Liver (tissue), 2 donors: ENCODE results near the gene ERBB2.

Experiments
- FOXA2 ChIP-seq: IDR thresholded peaks from 2 replicates; pipeline ENCODE4 v1.6.1; 2016; ENCODE audit warnings: antibody characterized with exemption
- TF ChIP-seq, protein P1 (sequence below): fragments of 150-350 bp; IDR thresholded peaks from 2 replicates; pipeline ENCODE4 v1.5.1; 2017; ENCODE audit warnings: improper control_type of control experiment, low read depth, low read length; ENCODE audit not compliant: missing input control
- TF ChIP-seq, protein P2 (sequence below): IDR thresholded peaks from 2 replicates; pipeline ENCODE4 v1.6.1; 2016; ENCODE audit warnings: antibody characterized with exemption, mild to moderate bottlenecking
- donor health status: healthy.

DNA sequence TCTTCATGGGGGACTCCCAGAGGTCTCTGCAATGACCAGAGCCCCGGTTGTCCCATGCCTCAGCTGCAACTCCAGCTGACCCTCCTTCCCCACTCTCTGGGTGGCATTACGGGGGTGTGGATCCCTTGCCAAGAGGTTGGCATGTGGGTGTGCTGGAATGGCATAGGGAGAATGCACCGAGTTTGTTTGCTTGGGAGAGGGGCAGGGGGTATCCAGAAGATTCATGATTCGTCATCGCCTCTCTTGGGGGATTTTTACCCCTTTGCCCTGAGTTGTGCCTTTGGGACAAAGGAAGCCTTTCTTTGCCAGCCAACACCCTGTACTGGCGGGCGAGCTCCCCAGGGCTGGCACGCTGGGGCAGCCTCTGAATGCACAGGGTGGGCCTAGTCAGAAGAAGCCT lies 6.5 kb downstream of the ERBB2 start:
- TF ChIP-seq, protein P1, sequence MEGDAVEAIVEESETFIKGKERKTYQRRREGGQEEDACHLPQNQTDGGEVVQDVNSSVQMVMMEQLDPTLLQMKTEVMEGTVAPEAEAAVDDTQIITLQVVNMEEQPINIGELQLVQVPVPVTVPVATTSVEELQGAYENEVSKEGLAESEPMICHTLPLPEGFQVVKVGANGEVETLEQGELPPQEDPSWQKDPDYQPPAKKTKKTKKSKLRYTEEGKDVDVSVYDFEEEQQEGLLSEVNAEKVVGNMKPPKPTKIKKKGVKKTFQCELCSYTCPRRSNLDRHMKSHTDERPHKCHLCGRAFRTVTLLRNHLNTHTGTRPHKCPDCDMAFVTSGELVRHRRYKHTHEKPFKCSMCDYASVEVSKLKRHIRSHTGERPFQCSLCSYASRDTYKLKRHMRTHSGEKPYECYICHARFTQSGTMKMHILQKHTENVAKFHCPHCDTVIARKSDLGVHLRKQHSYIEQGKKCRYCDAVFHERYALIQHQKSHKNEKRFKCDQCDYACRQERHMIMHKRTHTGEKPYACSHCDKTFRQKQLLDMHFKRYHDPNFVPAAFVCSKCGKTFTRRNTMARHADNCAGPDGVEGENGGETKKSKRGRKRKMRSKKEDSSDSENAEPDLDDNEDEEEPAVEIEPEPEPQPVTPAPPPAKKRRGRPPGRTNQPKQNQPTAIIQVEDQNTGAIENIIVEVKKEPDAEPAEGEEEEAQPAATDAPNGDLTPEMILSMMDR = no peak
- TF ChIP-seq, protein P2, sequence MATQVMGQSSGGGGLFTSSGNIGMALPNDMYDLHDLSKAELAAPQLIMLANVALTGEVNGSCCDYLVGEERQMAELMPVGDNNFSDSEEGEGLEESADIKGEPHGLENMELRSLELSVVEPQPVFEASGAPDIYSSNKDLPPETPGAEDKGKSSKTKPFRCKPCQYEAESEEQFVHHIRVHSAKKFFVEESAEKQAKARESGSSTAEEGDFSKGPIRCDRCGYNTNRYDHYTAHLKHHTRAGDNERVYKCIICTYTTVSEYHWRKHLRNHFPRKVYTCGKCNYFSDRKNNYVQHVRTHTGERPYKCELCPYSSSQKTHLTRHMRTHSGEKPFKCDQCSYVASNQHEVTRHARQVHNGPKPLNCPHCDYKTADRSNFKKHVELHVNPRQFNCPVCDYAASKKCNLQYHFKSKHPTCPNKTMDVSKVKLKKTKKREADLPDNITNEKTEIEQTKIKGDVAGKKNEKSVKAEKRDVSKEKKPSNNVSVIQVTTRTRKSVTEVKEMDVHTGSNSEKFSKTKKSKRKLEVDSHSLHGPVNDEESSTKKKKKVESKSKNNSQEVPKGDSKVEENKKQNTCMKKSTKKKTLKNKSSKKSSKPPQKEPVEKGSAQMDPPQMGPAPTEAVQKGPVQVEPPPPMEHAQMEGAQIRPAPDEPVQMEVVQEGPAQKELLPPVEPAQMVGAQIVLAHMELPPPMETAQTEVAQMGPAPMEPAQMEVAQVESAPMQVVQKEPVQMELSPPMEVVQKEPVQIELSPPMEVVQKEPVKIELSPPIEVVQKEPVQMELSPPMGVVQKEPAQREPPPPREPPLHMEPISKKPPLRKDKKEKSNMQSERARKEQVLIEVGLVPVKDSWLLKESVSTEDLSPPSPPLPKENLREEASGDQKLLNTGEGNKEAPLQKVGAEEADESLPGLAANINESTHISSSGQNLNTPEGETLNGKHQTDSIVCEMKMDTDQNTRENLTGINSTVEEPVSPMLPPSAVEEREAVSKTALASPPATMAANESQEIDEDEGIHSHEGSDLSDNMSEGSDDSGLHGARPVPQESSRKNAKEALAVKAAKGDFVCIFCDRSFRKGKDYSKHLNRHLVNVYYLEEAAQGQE = no peak
- no peak for TF ChIP-seq FOXA2
